GM10248 (cell line): ENCODE results near the gene NUMBL.

Source experiments
- CTCF ChIA-PET: fragments of 300-600 bp; sonication (Branson Sonifier 250); formaldehyde crosslinking; extraction: SDS; loops from one replicate; lab custom pipeline; 2021; ENCODE audit warnings: antibody characterized with exemption; lab: Yijun Ruan, JAX
- POLR2A ChIA-PET: fragments of 350-650 bp; sonication (Branson Sonifier 250); formaldehyde crosslinking; extraction: SDS; loops from one replicate; lab custom pipeline; 2020; ENCODE audit warnings: antibody characterized with exemption; lab: Yijun Ruan, JAX
- DNase-seq: peaks from one replicate; pipeline ENCODE4 v3.0.0; 2012; ENCODE audit errors: extremely low spot score
- CTCF ChIP-seq: IDR thresholded peaks from 2 replicates; pipeline ENCODE4 v1.5.1; 2012; ENCODE audit warnings: mild to moderate bottlenecking, low read depth; ENCODE audit errors: extremely low read depth, missing control alignments, control extremely low read depth

The NUMBL gene

GRCh38 chr19:40621283-40621682 lies 69.2 kb downstream of the NUMBL start:
- CTCF ChIA-PET: interaction anchor here (1.2 to 7.0 kb wide), 4 partner anchors 13 to 42 kb away, joined by 3 to 82 read pairs (median 4); no protein-coding TSS in a partner anchor
- TF ChIP-seq CTCF: no peak
- DNase-seq: no peak
- POLR2A ChIA-PET: no interaction called here

GRCh38 chr19:40620161-40620485 lies 70.3 kb downstream of the NUMBL start:
- POLR2A ChIA-PET: no interaction called here
- CTCF ChIA-PET: interaction anchor here (1.3 to 7.0 kb wide), 2 partner anchors 14 to 17 kb away, joined by 3 to 82 read pairs; no protein-coding TSS in a partner anchor
- DNase-seq: no peak
- TF ChIP-seq CTCF: no peak

GRCh38 chr19:40619333-40620160 lies 70.9 kb downstream of the NUMBL start:
- ChIA-PET POLR2A (no interaction called here), CTCF (interaction anchor here (1.0 to 7.0 kb wide), 2 partner anchors 15 kb away, joined by 5 to 82 read pairs; no protein-coding TSS in a partner anchor)
- TF ChIP-seq CTCF: no peak
- DNase-seq: no peak

- no peak for TF ChIP-seq CTCF
- no peak for DNase-seq
- CTCF ChIA-PET: no interaction called here
- POLR2A ChIA-PET: no interaction called here
These were observed 72.5 kb downstream of the NUMBL start for GRCh38 chr19:40617961-40618360.

- POLR2A ChIA-PET: no interaction called here
These were observed 73.5 kb downstream of the NUMBL start for GRCh38 chr19:40616941-40617340.

GRCh38 chr19:40616178-40616577 lies 74.3 kb downstream of the NUMBL start:
- POLR2A ChIA-PET: no interaction called here
- CTCF ChIA-PET: interaction anchor here (1.0 to 4.8 kb wide), 4 partner anchors 11 to 19 kb away, joined by 4 to 47 read pairs (median 5); no protein-coding TSS in a partner anchor
- DNase-seq: no peak
- TF ChIP-seq CTCF: no peak

More at GRCh38 chr19:40616941-40617340, 73.5 kb downstream of the NUMBL start:
- CTCF ChIA-PET: interaction anchor here (1.6 to 4.8 kb wide), 2 partner anchors 11 to 18 kb away, joined by 4 to 47 read pairs; no protein-coding TSS in a partner anchor
- no peak for DNase-seq
- no peak for TF ChIP-seq CTCF
